ENCODE data around the gene NUP210L.

GRCh38 chr1:153995640-153996039 is 159.2 kb downstream of the NUP210L start:
- TF ChIP-seq POLR2AphosphoS5 (IDR thresholded peaks at IDR 0.05; ENCODE audit: low read depth) (no peak), CTCF (IDR thresholded peaks at IDR 0.05; ENCODE audit: insufficient read depth, low read length) (no peak)
